HEK293T (cell line): ENCODE measurements around the gene CNBP.

ENCODE experiments used
- BHLHE40 ChIP-seq: fragments of 450-650 bp; IDR thresholded peaks from 2 replicates; pipeline ENCODE4 v1.6.1; 2016; ENCODE audit warnings: mild to moderate bottlenecking, moderate library complexity, borderline replicate concordance
- ELF4 ChIP-seq: fragments of 450-650 bp; IDR thresholded peaks from 2 replicates; pipeline ENCODE4 v1.6.1; 2017; ENCODE audit warnings: antibody characterized with exemption
- FOXK2 ChIP-seq: fragments of 450-650 bp; IDR thresholded peaks from 2 replicates; pipeline ENCODE4 v1.6.1; 2016; ENCODE audit warnings: mild to moderate bottlenecking
- NFRKB ChIP-seq: fragments of 450-650 bp; IDR thresholded peaks from 2 replicates; pipeline ENCODE4 v1.6.1; 2016; ENCODE audit warnings: mild to moderate bottlenecking, moderate library complexity
- SP1 ChIP-seq: fragments of 450-650 bp; IDR thresholded peaks from 2 replicates; pipeline ENCODE4 v1.6.1; 2017

DNA sequence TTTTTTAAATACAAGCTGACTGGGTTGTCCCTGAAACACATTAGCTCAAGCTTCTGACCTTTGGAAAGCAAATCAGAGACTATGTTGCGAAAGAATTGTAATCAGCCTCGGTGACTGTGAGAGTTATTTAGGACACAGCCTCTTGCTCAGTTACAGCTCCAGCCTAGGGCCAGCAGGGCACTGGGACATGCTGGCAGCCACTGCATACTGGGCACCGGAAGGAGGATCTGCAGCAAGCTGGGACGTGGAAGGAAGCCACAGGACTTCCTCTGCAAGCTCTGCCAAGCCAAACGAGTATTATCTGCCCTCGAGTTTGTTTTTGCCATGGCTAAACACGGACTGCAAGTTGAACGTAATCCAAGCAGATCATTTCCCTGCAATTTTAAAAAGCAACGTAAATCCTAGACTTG is 41.3 kb upstream of the CNBP start:
- no peak for TF ChIP-seq ELF4
- no peak for TF ChIP-seq SP1
- no peak for TF ChIP-seq NFRKB
- no peak for TF ChIP-seq FOXK2
- TF ChIP-seq BHLHE40, result no peak
